Measurements from ENCODE around the gene FAM78B. TPM values are rescaled to one million over a fixed set of nuclear protein-coding genes. Genes with fewer than 3 reads are reported as not detected.

FAM78B gene
- total and polyA plus RNA-seq, 4 donors: 0.30 to 1.4 (median 0.46) TPM

- 87% methylated on average over 3 of the region's 3 CpGs for WGBS, 2 donors
- DNase-seq: no peak
- no peak overlapping the region for H3K9ac ChIP-seq (ENCODE audit: insufficient read depth in 1 of 2, low read length in 2 of 2)
Observed at GRCh38 chr1:166084613-166085012, 82.2 kb downstream of the FAM78B start.

DNA sequence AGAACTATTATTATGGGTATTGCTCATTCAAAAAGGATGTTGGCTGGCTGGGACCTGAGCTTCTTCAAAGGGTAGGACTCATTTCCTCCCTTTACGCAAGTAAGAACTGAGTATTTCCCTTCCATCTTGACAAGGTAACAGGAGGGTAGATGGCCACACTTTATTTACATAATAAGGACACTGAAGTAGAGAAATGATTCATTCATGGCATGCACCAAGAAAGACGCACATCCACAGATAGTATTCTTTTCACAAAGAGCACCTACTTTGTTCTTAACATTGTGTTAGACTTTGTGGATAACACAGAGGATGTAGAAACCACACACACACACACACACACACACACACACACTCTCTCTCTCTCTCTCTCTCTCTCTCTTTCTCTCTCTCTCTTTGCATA, 82.9 kb downstream of the FAM78B start:
- Histone ChIP-seq H3K4me1 (ENCODE audit: control insufficient read depth in 5 of 5, insufficient read depth in 5 of 5, low read length in 5 of 5) (peaks cover 0 to 11% (median 0%) of the 10 kb centered on the region in 5 donors), H3K36me3 (ENCODE audit: control insufficient read depth in 4 of 4, insufficient read depth in 4 of 4, low read length in 4 of 4) (no peaks in the 10 kb centered on the region), H3K27me3 (ENCODE audit: control insufficient read depth in 3 of 3, insufficient read depth in 3 of 3, low read length in 2 of 3) (no peaks in the 10 kb centered on the region), H3K4me3 (no peak overlapping the region), H3K27ac (ENCODE audit: low read depth in 1 of 2, low read length in 1 of 2) (no peak overlapping the region), H3K9ac (ENCODE audit: insufficient read depth in 1 of 2, low read length in 2 of 2) (no peak overlapping the region), H3K9me3 (ENCODE audit: control insufficient read depth in 4 of 4, insufficient read depth in 3 of 4, low read length in 3 of 4) (peaks cover 0 to 3% (median 0%) of the 10 kb centered on the region in 4 donors)
- DNase-seq (no peak), ATAC-seq (ENCODE audit: insufficient read depth, low FRiP score) (no peak)
- TF ChIP-seq, protein P1, sequence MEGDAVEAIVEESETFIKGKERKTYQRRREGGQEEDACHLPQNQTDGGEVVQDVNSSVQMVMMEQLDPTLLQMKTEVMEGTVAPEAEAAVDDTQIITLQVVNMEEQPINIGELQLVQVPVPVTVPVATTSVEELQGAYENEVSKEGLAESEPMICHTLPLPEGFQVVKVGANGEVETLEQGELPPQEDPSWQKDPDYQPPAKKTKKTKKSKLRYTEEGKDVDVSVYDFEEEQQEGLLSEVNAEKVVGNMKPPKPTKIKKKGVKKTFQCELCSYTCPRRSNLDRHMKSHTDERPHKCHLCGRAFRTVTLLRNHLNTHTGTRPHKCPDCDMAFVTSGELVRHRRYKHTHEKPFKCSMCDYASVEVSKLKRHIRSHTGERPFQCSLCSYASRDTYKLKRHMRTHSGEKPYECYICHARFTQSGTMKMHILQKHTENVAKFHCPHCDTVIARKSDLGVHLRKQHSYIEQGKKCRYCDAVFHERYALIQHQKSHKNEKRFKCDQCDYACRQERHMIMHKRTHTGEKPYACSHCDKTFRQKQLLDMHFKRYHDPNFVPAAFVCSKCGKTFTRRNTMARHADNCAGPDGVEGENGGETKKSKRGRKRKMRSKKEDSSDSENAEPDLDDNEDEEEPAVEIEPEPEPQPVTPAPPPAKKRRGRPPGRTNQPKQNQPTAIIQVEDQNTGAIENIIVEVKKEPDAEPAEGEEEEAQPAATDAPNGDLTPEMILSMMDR (IDR thresholded peaks at IDR 0.05; ENCODE audit: control extremely low read depth, extremely low read depth): no peak
- WGBS, 2 donors: 37 to 39% methylated on average over 2 of the region's 2 CpGs

More at GRCh38 chr1:166084613-166085012, 82.2 kb downstream of the FAM78B start:
- TF ChIP-seq, protein P1 (IDR thresholded peaks at IDR 0.05; ENCODE audit: control extremely low read depth, extremely low read depth): no peak
- no peak for ATAC-seq (ENCODE audit: insufficient read depth, low FRiP score)
- Histone ChIP-seq H3K9me3 (ENCODE audit: control insufficient read depth in 4 of 4, insufficient read depth in 3 of 4, low read length in 3 of 4) (peaks cover 0 to 3% (median 0%) of the 10 kb centered on the region in 4 donors), H3K27ac (ENCODE audit: low read depth in 1 of 2, low read length in 1 of 2) (no peak overlapping the region), H3K4me1 (ENCODE audit: control insufficient read depth in 5 of 5, insufficient read depth in 5 of 5, low read length in 5 of 5) (peaks cover 0 to 11% (median 0%) of the 10 kb centered on the region in 5 donors), H3K27me3 (ENCODE audit: control insufficient read depth in 3 of 3, insufficient read depth in 3 of 3, low read length in 2 of 3) (no peaks in the 10 kb centered on the region), H3K36me3 (ENCODE audit: control insufficient read depth in 4 of 4, insufficient read depth in 4 of 4, low read length in 4 of 4) (no peaks in the 10 kb centered on the region), H3K4me3 (no peak overlapping the region)

DNA sequence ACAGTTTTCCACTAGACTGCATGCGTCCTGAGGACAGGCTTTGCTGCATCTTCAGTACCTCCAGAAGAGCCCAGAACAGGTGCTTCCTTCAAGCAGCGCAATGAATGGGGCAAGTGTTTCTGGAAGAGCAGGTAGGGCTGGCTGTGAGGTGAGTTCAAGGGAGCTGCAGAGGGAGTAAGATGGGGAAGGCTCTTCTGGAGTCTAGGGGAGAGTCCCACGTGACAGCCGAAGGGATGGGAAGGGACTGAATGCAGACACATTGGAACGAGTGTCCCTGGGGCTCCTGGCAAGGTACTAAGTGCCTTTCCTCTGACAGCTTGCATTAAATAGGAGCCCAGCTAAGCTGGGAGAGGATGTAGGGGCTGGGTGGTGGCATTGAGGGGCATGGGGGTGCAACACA, 84.2 kb downstream of the FAM78B start:
- Histone ChIP-seq H3K4me1 (ENCODE audit: control insufficient read depth in 5 of 5, insufficient read depth in 5 of 5, low read length in 5 of 5) (peaks cover 0 to 11% (median 0%) of the 10 kb centered on the region in 5 donors), H3K9me3 (ENCODE audit: control insufficient read depth in 4 of 4, insufficient read depth in 3 of 4, low read length in 3 of 4) (peaks cover 0 to 3% (median 0%) of the 10 kb centered on the region in 4 donors), H3K27ac (ENCODE audit: low read depth in 1 of 2, low read length in 1 of 2) (no peak overlapping the region), H3K27me3 (ENCODE audit: control insufficient read depth in 3 of 3, insufficient read depth in 3 of 3, low read length in 2 of 3) (no peaks in the 10 kb centered on the region), H3K4me3 (no peak overlapping the region), H3K9ac (ENCODE audit: insufficient read depth in 1 of 2, low read length in 2 of 2) (no peak overlapping the region), H3K36me3 (ENCODE audit: control insufficient read depth in 4 of 4, insufficient read depth in 4 of 4, low read length in 4 of 4) (no peaks in the 10 kb centered on the region)
- TF ChIP-seq, protein P1 (IDR thresholded peaks at IDR 0.05; ENCODE audit: control extremely low read depth, extremely low read depth): no peak
- ATAC-seq (ENCODE audit: insufficient read depth, low FRiP score): no peak
- WGBS, 2 donors: 92 to 94% methylated on average over 5 of the region's 5 CpGs
- no peak for DNase-seq
